Stimulated activated naive CD8-positive, alpha-beta T cell treated with anti-CD3 and anti-CD28 coated beads, Interleukin-15, Interleukin-2, amounts not matched to agents 100 ng/mL and 50 ng/mL, for 24 hours (primary cell): ENCODE results near the gene CIART.
A peak's percentile ranks its signal among the peaks of the same experiment; 100 is the strongest.
"Not testable (repeated sequence)": the region's sequence is repeated elsewhere in the genome, so short reads cannot be mapped to it uniquely, and the experiment has no call there.

Experiments
- H3K27ac Mint-ChIP-seq: one replicate; pipeline ENCODE4 v1.8.0; 2021; ENCODE audit warnings: mild to moderate bottlenecking, mixed read lengths
- H3K27me3 Mint-ChIP-seq: one replicate; pipeline ENCODE4 v1.8.0; 2021; ENCODE audit warnings: mixed read lengths
- H3K36me3 Mint-ChIP-seq: one replicate; pipeline ENCODE4 v1.8.0; 2021; ENCODE audit warnings: low read depth, mixed read lengths
- H3K4me1 Mint-ChIP-seq: one replicate; pipeline ENCODE4 v1.8.0; 2021; ENCODE audit warnings: low read depth, mixed read lengths
- H3K4me3 Mint-ChIP-seq: one replicate; pipeline ENCODE4 v1.8.0; 2021; ENCODE audit warnings: mild to moderate bottlenecking, mixed read lengths
- H3K9me3 Mint-ChIP-seq: one replicate; pipeline ENCODE4 v1.8.0; 2021; ENCODE audit warnings: mixed read lengths

The CIART gene, protein sequence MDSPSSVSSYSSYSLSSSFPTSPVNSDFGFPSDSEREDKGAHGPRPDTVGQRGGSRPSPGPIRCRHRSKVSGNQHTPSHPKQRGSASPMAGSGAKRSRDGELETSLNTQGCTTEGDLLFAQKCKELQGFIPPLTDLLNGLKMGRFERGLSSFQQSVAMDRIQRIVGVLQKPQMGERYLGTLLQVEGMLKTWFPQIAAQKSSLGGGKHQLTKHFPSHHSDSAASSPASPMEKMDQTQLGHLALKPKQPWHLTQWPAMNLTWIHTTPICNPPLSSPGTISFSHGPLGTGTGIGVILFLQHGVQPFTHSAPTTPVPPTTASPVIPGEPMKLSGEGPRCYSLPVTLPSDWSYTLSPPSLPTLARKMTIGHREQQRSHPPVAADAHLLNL

DNA sequence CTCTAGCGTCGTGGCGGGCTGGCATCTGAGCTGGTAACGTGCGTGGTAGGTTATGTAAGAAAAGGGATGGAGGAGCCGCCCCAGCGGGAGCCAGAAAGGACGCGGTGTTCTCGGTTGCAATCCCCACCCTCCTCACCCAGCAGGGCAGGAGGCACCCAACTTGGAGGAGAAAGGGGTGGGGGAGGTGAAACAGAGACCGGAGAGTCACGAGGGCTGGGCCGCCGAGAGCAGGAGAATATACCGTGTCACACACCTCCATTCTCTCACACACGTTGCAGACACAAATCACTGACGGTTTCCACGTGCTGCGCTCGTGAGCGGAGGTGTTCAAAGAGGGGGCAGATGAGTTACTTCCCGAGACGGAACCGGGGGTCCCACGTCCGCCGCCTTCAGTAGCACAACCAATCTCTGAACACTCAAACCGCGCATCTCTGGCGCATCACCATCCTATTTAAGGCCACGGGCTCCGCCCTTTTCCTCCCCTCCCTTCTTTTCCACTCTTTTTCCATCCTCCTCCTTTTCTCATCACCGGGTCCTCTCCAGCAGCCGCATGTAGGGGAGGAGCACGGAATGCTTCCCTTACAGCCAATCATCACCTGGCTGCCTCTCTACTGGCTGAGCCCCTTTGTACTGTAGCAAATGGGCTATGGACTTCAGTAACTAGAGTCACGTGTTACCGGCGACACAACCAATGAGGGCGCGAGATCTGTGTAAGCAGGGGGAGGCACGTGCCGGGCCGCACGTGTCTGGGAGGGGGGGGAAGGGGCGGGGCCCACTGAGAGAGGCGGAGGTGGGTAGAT, at the start of gene CIART:
Gene CIART (plus strand): TSS at position 797 of the 800 bp plus-strand sequence. CDS start 714 bp downstream, outside the sequence.
- Mint-ChIP-seq H3K9me3 (no peaks in the 10 kb centered on the region), H3K27me3 (peaks cover 13% of the 10 kb centered on the region), H3K4me3 (peak within 1 kb of the TSS; percentile 82), H3K4me1 (peaks cover 32% of the 10 kb centered on the region), H3K27ac (peak within 1 kb of the TSS; percentile 93), H3K36me3 (no peaks in the 10 kb centered on the region)

DNA sequence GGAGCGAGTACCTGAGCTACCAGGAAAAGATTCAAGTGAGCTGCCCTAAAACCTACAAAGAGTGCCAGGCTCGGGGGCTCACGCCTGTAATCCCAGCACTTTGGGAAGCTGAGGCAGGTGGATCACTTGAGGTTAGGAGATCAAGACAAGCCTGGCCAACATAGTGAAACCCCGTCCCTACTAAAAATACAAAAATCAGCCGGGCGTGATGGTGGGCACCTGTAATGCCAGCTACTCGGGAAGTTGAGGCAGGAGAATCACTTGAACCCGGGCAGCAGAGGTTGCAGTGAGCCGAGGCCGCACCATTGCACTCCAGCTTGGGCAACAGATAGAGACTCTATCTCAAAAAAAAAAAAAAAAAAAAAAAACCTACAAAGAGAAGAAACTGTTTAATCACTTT, 49.4 kb upstream of the CIART start:
- H3K9me3 Mint-ChIP-seq, H3K27me3 Mint-ChIP-seq, H3K4me3 Mint-ChIP-seq: not testable (repeated sequence)
- Mint-ChIP-seq H3K36me3 (peaks cover 35% of the 10 kb centered on the region), H3K4me1 (peaks cover 22% of the 10 kb centered on the region), H3K27ac (peak overlapping the region; percentile 98)

DNA sequence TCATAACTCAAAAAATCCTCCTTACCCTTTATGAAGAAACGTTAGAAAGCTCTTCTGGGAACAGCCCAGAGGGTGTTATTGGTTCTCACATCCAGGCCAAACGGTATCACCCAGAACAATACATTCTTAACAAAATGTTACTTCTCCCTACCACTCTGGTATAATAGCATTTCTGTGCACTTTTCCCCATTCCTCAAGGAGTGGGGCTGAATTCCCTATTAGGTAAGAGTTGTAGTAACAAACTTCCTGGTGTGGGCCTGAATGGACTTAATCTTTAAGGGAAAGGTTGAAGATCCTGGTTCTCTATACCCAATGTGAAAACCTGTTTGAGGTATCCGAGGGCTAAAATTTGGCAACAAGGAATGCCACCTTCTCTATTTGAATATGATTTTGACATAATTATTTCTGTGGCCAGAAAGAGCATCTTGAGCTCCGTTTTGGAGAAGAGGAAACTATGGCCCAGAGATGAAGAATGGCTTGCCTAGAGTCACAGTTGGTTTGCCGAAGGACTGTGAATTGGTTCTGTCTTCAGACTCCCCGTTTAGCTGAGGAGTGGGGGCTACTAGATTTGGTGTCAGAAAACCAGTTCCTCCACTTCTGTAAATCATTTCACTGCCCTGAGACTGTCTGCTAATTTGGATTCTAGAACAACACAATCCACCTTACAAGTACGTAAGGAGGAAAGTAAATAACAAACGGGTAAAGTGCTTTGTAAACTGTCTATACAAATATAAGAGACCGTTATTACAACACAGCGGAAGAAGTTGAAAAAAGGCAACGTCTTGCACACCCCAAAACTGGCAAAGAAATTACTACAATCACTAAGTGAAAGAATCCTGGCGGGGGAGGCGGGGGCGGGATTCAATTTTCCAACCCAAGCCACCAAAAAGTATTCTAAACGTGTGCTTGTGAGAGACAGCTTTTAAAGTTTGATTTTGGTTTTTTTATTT, 48.7 kb upstream of the CIART start:
- Mint-ChIP-seq H3K27me3 (no peaks in the 10 kb centered on the region), H3K27ac (peak overlapping the region; percentile 98), H3K36me3 (peaks cover 30% of the 10 kb centered on the region), H3K4me1 (peaks cover 22% of the 10 kb centered on the region), H3K4me3 (no peak overlapping the region), H3K9me3 (no peaks in the 10 kb centered on the region)

DNA sequence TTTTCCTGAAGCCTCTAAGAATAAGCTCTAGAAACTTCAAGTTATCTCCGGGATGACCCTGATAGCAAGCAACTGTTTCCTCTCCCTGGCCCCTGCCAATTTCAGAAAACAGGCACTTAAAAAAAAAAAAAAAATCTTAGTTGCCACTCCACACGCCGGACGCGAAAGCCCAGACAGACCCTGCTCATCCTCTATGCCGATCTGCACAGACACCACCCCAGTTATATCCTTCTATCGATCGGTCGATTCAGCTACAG, 48.1 kb upstream of the CIART start:
- Mint-ChIP-seq H3K36me3 (peaks cover 25% of the 10 kb centered on the region), H3K4me1 (peaks cover 19% of the 10 kb centered on the region), H3K9me3 (no peaks in the 10 kb centered on the region), H3K27ac (peak overlapping the region; percentile 98), H3K4me3 (no peak overlapping the region), H3K27me3 (no peaks in the 10 kb centered on the region)

DNA sequence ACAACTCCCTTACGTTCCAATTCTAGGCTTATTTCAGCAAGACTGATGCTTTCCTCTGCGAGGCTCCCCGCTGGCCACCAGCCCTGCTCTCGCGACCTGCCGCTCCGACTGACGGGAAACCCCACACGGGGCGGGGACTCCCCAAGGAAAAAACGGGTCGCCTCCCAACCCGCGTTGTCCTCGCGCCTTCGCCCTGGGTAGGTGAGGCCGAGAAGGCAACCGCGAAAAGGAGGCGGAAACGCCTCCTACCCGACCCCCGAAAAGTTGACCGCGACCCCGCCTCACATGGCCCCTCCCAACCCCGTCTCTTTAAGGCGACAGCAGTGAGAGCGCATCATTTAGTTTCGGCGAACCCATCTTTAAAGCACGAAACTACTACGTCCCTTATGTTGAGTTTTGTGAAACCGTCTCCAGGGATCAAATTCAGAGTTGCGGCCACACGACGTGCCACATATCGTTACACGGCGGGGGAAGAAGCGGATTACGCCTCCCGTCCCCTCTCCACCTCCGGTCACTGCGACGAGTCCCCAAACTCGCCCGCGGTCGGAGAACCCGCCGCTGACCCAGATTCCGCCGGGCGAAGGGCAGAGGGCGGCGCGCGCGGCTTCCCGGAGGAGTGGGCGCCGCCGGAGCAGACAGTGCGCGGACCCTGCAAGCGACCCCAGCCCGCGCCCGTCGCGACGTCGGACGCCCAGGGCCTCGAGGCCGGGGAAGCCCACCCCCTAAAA, 47.6 kb upstream of the CIART start:
- Mint-ChIP-seq H3K27ac (peak overlapping the region; percentile 98), H3K4me3 (no peak overlapping the region), H3K36me3 (peaks cover 25% of the 10 kb centered on the region), H3K4me1 (peaks cover 19% of the 10 kb centered on the region), H3K27me3 (no peaks in the 10 kb centered on the region), H3K9me3 (no peaks in the 10 kb centered on the region)

- no peak overlapping the region for H3K27ac Mint-ChIP-seq
- H3K27me3 Mint-ChIP-seq, result no peaks in the 10 kb centered on the region
- no peak overlapping the region for H3K4me3 Mint-ChIP-seq
- H3K9me3 Mint-ChIP-seq, result no peaks in the 10 kb centered on the region
- H3K4me1 Mint-ChIP-seq, result peaks cover 19% of the 10 kb centered on the region
- peaks cover 20% of the 10 kb centered on the region for H3K36me3 Mint-ChIP-seq
Observed at GRCh38 chr1:150235294-150235851, 47.0 kb upstream of the CIART start.

- Mint-ChIP-seq H3K4me1 (peaks cover 19% of the 10 kb centered on the region), H3K9me3 (no peaks in the 10 kb centered on the region), H3K27me3 (no peaks in the 10 kb centered on the region), H3K36me3 (peaks cover 13% of the 10 kb centered on the region), H3K4me3 (no peak within 1 kb of the TSS), H3K27ac (peak within 1 kb of the TSS; percentile 98)
Observed at GRCh38 chr1:150235852-150236613, 46.3 kb upstream of the CIART start, which contains the start of gene ANP32E. Gene ANP32E, minus strand, starts transcription at chr1:150236112. Its CDS starts 326 bp downstream, at chr1:150235786.

DNA sequence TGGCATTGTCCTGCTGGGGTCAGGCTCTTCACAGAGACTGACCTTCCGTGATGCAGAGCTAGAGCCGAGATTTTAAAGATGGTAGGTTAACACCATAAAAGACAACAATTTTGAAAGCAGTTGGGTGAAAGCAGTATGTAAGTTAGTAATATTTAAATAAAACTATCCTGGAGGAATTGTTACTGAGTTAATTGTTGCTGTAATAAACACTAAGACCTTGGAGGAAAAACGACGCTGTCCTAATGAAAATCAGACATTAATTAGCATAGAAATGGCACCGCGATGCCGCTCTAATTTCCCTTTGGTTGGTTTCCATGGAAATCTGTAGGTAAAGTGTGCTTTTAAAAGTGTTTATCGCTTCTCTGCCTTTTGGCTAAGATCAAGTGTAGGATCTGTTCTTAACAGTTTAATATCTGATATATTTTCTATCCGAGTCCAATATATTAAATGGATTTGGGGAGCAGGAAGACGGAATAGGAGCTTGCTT, 45.7 kb upstream of the CIART start:
- Mint-ChIP-seq H3K36me3 (peaks cover 12% of the 10 kb centered on the region), H3K4me3 (no peak overlapping the region), H3K4me1 (peaks cover 19% of the 10 kb centered on the region), H3K27ac (no peak overlapping the region), H3K27me3 (no peaks in the 10 kb centered on the region), H3K9me3 (no peaks in the 10 kb centered on the region)

- not testable (repeated sequence) for H3K27ac Mint-ChIP-seq, H3K27me3 Mint-ChIP-seq, H3K9me3 Mint-ChIP-seq, H3K4me3 Mint-ChIP-seq
- peaks cover 12% of the 10 kb centered on the region for H3K36me3 Mint-ChIP-seq
- peaks cover 19% of the 10 kb centered on the region for H3K4me1 Mint-ChIP-seq
Observed at GRCh38 chr1:150237176-150237575, 45.2 kb upstream of the CIART start.

DNA sequence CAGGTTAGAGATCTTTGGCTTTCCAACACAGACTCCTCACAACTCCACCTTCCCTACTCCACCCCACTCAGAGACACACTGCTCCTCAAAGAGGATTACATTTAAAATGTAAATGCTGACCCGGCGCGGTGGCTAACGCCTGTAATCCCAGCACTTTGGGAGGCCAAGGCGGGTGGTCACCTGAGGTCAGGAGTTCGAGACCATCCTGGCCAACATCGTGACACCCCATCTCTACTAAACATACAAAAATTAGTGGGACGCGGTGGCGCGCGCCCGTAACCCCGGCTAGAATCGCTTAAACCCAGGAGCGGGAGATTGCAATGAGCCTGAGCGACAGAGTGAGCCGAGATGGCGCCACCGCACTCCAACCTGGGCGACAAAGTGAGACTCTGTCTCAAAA, 44.6 kb upstream of the CIART start:
- H3K27me3 Mint-ChIP-seq, result no peaks in the 10 kb centered on the region
- H3K36me3 Mint-ChIP-seq, result peaks cover 12% of the 10 kb centered on the region
- peak overlapping the region; percentile 19 for H3K4me3 Mint-ChIP-seq
- H3K27ac Mint-ChIP-seq, result no peak overlapping the region
- peaks cover 17% of the 10 kb centered on the region for H3K4me1 Mint-ChIP-seq
- no peaks in the 10 kb centered on the region for H3K9me3 Mint-ChIP-seq

GRCh38 chr1:150243003-150243402, 39.4 kb upstream of the CIART start:
- no peak overlapping the region for H3K4me3 Mint-ChIP-seq
- H3K27me3 Mint-ChIP-seq, result no peaks in the 10 kb centered on the region
- no peak overlapping the region for H3K27ac Mint-ChIP-seq
- no peaks in the 10 kb centered on the region for H3K4me1 Mint-ChIP-seq
- H3K36me3 Mint-ChIP-seq, result no peaks in the 10 kb centered on the region
- H3K9me3 Mint-ChIP-seq, result no peaks in the 10 kb centered on the region

- H3K27me3 Mint-ChIP-seq, result peaks cover 4% of the 10 kb centered on the region
- no peaks in the 10 kb centered on the region for H3K36me3 Mint-ChIP-seq
- no peak overlapping the region for H3K4me3 Mint-ChIP-seq
- H3K27ac Mint-ChIP-seq, result no peak overlapping the region
- H3K4me1 Mint-ChIP-seq, result no peaks in the 10 kb centered on the region
- H3K9me3 Mint-ChIP-seq, result no peaks in the 10 kb centered on the region
Observed at GRCh38 chr1:150249936-150250335, 32.4 kb upstream of the CIART start.

- no peaks in the 10 kb centered on the region for H3K36me3 Mint-ChIP-seq
- no peak overlapping the region for H3K27ac Mint-ChIP-seq
- peaks cover 16% of the 10 kb centered on the region for H3K4me1 Mint-ChIP-seq
- no peaks in the 10 kb centered on the region for H3K9me3 Mint-ChIP-seq
- H3K27me3 Mint-ChIP-seq, result peaks cover 37% of the 10 kb centered on the region
- peak overlapping the region; percentile 81 for H3K4me3 Mint-ChIP-seq
Observed at GRCh38 chr1:150256198-150256553, 26.2 kb upstream of the CIART start.
